ENCODE results near the gene CREB5. TPM values are rescaled to one million over a fixed set of nuclear protein-coding genes. Genes with fewer than 3 reads are reported as not detected.

Gene CREB5
- total RNA-seq, 1 donor from 2014 or later: not detected

GRCh38 chr7:28700790-28701203 lies 288.5 kb downstream of the CREB5 start:
- no peaks in the 10 kb centered on the region for H3K9me3 Mint-ChIP-seq
- H3K27me3 Mint-ChIP-seq (ENCODE audit: low read depth): no peaks in the 10 kb centered on the region
- H3K27ac Mint-ChIP-seq: no peak overlapping the region
- no peak for DNase-seq (ENCODE audit: low spot score)
- H3K4me1 Mint-ChIP-seq (ENCODE audit: low read depth): no peaks in the 10 kb centered on the region
- intact Hi-C loops (cut with micrococcal nuclease): no loop called here
- no peaks in the 10 kb centered on the region for H3K36me3 Mint-ChIP-seq (ENCODE audit: low read depth)
- no peak overlapping the region for H3K4me3 Mint-ChIP-seq (ENCODE audit: low read depth)

GRCh38 chr7:28701731-28702130 lies 289.4 kb downstream of the CREB5 start:
- Mint-ChIP-seq H3K4me3 (ENCODE audit: low read depth) (no peak overlapping the region), H3K27me3 (ENCODE audit: low read depth) (no peaks in the 10 kb centered on the region), H3K36me3 (ENCODE audit: low read depth) (no peaks in the 10 kb centered on the region), H3K4me1 (ENCODE audit: low read depth) (no peaks in the 10 kb centered on the region), H3K27ac (no peak overlapping the region), H3K9me3 (no peaks in the 10 kb centered on the region)
- no peak for DNase-seq (ENCODE audit: low spot score)
- intact Hi-C loops (cut with micrococcal nuclease): no loop called here

GRCh38 chr7:28702171-28702570 lies 289.9 kb downstream of the CREB5 start:
- Mint-ChIP-seq H3K4me3 (ENCODE audit: low read depth) (no peak overlapping the region), H3K36me3 (ENCODE audit: low read depth) (no peaks in the 10 kb centered on the region), H3K4me1 (ENCODE audit: low read depth) (no peaks in the 10 kb centered on the region), H3K27me3 (ENCODE audit: low read depth) (no peaks in the 10 kb centered on the region), H3K9me3 (no peaks in the 10 kb centered on the region), H3K27ac (no peak overlapping the region)
- no peak for DNase-seq (ENCODE audit: low spot score)
- intact Hi-C loops (cut with micrococcal nuclease): no loop called here

GRCh38 chr7:28703037-28703765 lies 290.9 kb downstream of the CREB5 start:
- Mint-ChIP-seq H3K4me3 (ENCODE audit: low read depth) (no peak overlapping the region), H3K27me3 (ENCODE audit: low read depth) (no peaks in the 10 kb centered on the region), H3K4me1 (ENCODE audit: low read depth) (no peaks in the 10 kb centered on the region), H3K36me3 (ENCODE audit: low read depth) (no peaks in the 10 kb centered on the region), H3K9me3 (no peaks in the 10 kb centered on the region), H3K27ac (no peak overlapping the region)
- no peak for DNase-seq (ENCODE audit: low spot score)
- intact Hi-C loops (cut with micrococcal nuclease): no loop called here

GRCh38 chr7:28704706-28705105 lies 292.4 kb downstream of the CREB5 start:
- intact Hi-C loops (cut with micrococcal nuclease): no loop called here

GRCh38 chr7:28705350-28705749 lies 293.0 kb downstream of the CREB5 start:
- Mint-ChIP-seq H3K4me1 (ENCODE audit: low read depth) (no peaks in the 10 kb centered on the region), H3K27me3 (ENCODE audit: low read depth) (no peaks in the 10 kb centered on the region)

More at GRCh38 chr7:28704706-28705105, 292.4 kb downstream of the CREB5 start:
- H3K4me1 Mint-ChIP-seq (ENCODE audit: low read depth): no peaks in the 10 kb centered on the region
- H3K4me3 Mint-ChIP-seq (ENCODE audit: low read depth): no peak overlapping the region
- no peak for DNase-seq (ENCODE audit: low spot score)
- H3K27me3 Mint-ChIP-seq (ENCODE audit: low read depth): no peaks in the 10 kb centered on the region
- H3K36me3 Mint-ChIP-seq (ENCODE audit: low read depth): no peaks in the 10 kb centered on the region
- no peaks in the 10 kb centered on the region for H3K9me3 Mint-ChIP-seq
- no peak overlapping the region for H3K27ac Mint-ChIP-seq

GRCh38 chr7:28706584-28706983 lies 294.3 kb downstream of the CREB5 start:
- H3K4me3 Mint-ChIP-seq (ENCODE audit: low read depth): no peak overlapping the region
- no peaks in the 10 kb centered on the region for H3K4me1 Mint-ChIP-seq (ENCODE audit: low read depth)
- no peaks in the 10 kb centered on the region for H3K27me3 Mint-ChIP-seq (ENCODE audit: low read depth)
- intact Hi-C loops (cut with micrococcal nuclease): no loop called here
- DNase-seq (ENCODE audit: low spot score): no peak
- no peaks in the 10 kb centered on the region for H3K9me3 Mint-ChIP-seq
- no peaks in the 10 kb centered on the region for H3K36me3 Mint-ChIP-seq (ENCODE audit: low read depth)
- no peak overlapping the region for H3K27ac Mint-ChIP-seq

More at GRCh38 chr7:28705350-28705749, 293.0 kb downstream of the CREB5 start:
- intact Hi-C loops (cut with micrococcal nuclease): no loop called here
- no peak for DNase-seq (ENCODE audit: low spot score)
- no peak overlapping the region for H3K4me3 Mint-ChIP-seq (ENCODE audit: low read depth)
- no peak overlapping the region for H3K27ac Mint-ChIP-seq
- no peaks in the 10 kb centered on the region for H3K9me3 Mint-ChIP-seq
- no peaks in the 10 kb centered on the region for H3K36me3 Mint-ChIP-seq (ENCODE audit: low read depth)

GRCh38 chr7:28707291-28707690 lies 295.0 kb downstream of the CREB5 start:
- DNase-seq (ENCODE audit: low spot score): no peak
- Mint-ChIP-seq H3K36me3 (ENCODE audit: low read depth) (no peaks in the 10 kb centered on the region), H3K27me3 (ENCODE audit: low read depth) (no peaks in the 10 kb centered on the region), H3K4me3 (ENCODE audit: low read depth) (no peak overlapping the region), H3K9me3 (no peaks in the 10 kb centered on the region), H3K27ac (no peak overlapping the region), H3K4me1 (ENCODE audit: low read depth) (no peaks in the 10 kb centered on the region)
- intact Hi-C loops (cut with micrococcal nuclease): no loop called here

- Mint-ChIP-seq H3K36me3 (ENCODE audit: low read depth) (no peaks in the 10 kb centered on the region), H3K4me1 (ENCODE audit: low read depth) (no peaks in the 10 kb centered on the region), H3K4me3 (ENCODE audit: low read depth) (no peak overlapping the region), H3K27ac (no peak overlapping the region), H3K27me3 (ENCODE audit: low read depth) (no peaks in the 10 kb centered on the region), H3K9me3 (no peaks in the 10 kb centered on the region)
- intact Hi-C loops (cut with micrococcal nuclease): no loop called here
- no peak for DNase-seq (ENCODE audit: low spot score)
These were observed 296.0 kb downstream of the CREB5 start for GRCh38 chr7:28708033-28708951.

GRCh38 chr7:28709748-28710147 lies 297.4 kb downstream of the CREB5 start:
- Mint-ChIP-seq H3K4me3 (ENCODE audit: low read depth) (no peak overlapping the region), H3K9me3 (no peaks in the 10 kb centered on the region), H3K36me3 (ENCODE audit: low read depth) (no peaks in the 10 kb centered on the region), H3K4me1 (ENCODE audit: low read depth) (no peaks in the 10 kb centered on the region), H3K27ac (no peak overlapping the region), H3K27me3 (ENCODE audit: low read depth) (no peaks in the 10 kb centered on the region)
- DNase-seq (ENCODE audit: low spot score): no peak
- intact Hi-C loops (cut with micrococcal nuclease): no loop called here

- H3K27me3 Mint-ChIP-seq (ENCODE audit: low read depth): no peaks in the 10 kb centered on the region
- no peaks in the 10 kb centered on the region for H3K9me3 Mint-ChIP-seq
- H3K36me3 Mint-ChIP-seq (ENCODE audit: low read depth): no peaks in the 10 kb centered on the region
- no peaks in the 10 kb centered on the region for H3K4me1 Mint-ChIP-seq (ENCODE audit: low read depth)
- no peak overlapping the region for H3K4me3 Mint-ChIP-seq (ENCODE audit: low read depth)
- no peak overlapping the region for H3K27ac Mint-ChIP-seq
- intact Hi-C loops (cut with micrococcal nuclease): no loop called here
- DNase-seq (ENCODE audit: low spot score): no peak
These were observed 298.8 kb downstream of the CREB5 start for GRCh38 chr7:28711114-28711513.

GRCh38 chr7:28714459-28715120 lies 302.3 kb downstream of the CREB5 start:
- no peaks in the 10 kb centered on the region for H3K27me3 Mint-ChIP-seq (ENCODE audit: low read depth)
- H3K4me1 Mint-ChIP-seq (ENCODE audit: low read depth): no peaks in the 10 kb centered on the region
- DNase-seq (ENCODE audit: low spot score): no peak
- no peak overlapping the region for H3K4me3 Mint-ChIP-seq (ENCODE audit: low read depth)
- H3K9me3 Mint-ChIP-seq: no peaks in the 10 kb centered on the region
- H3K27ac Mint-ChIP-seq: no peak overlapping the region
- intact Hi-C loops (cut with micrococcal nuclease): no loop called here
- no peaks in the 10 kb centered on the region for H3K36me3 Mint-ChIP-seq (ENCODE audit: low read depth)
